ENCODE data around the gene SLC9C2.

The SLC9C2 gene

DNA sequence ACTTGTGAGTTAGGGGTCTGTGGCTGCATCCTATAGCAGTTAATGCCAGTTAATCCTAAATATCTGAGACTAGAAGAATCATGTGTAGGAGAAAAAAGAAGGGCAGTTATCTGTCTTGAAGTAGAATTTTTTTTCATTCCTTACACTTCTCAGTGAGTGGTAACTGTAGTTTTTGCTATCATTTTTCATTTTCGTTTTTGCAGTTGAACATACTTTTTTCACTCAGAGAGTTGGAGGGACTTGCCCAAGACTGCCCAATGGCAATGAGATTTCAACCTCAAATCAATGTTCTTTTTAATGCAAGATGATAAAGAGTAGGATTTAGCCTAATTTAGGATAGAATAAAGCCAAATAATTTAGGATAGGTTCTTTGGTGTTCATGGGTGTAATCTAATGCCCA is 120.2 kb downstream of the SLC9C2 start:
- H3K4me3 ChIP-seq (ENCODE audit: low read depth, low read length), result no peak overlapping the region
- DNase-seq (ENCODE audit: low read depth, low spot score), result no peak
- ChIA-PET CTCF (no interaction called here), POLR2A (no interaction called here)
- no peak for TF ChIP-seq CTCF (IDR thresholded peaks at IDR 0.05; ENCODE audit: insufficient read depth, low read length, missing control alignments)

DNA sequence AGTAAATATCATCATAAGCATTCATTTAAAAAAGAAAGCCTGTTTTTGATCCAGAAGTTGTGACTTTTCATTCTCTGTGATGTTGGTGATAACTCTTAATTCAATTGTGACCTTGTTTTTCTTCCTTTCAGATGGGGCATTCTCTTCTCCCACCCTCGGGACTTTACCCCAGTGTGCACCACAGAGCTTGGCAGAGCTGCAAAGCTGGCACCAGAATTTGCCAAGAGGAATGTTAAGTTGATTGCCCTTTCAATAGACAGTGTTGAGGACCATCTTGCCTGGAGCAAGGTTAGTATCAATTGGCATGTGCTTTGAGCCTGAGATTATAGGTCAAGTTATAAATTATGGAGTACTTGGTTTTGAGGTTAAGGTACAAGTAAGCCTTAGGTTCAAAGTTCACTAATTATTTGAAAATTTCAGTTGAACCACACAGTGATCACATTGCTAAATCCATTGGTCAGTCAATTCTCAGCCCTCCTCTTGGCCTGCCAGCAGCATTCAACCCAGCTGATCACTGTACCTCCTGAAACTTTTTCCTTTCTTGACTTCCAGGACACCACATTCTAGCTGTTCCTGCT is 121.6 kb downstream of the SLC9C2 start:
- H3K4me3 ChIP-seq (ENCODE audit: low read depth, low read length), result no peak overlapping the region
- CTCF ChIA-PET, result interaction anchor here (4.8 kb wide), 1 partner anchor 51 kb away, joined by 30 read pairs; no protein-coding TSS in a partner anchor
- no peak for DNase-seq (ENCODE audit: low read depth, low spot score)
- no peak for TF ChIP-seq CTCF (IDR thresholded peaks at IDR 0.05; ENCODE audit: insufficient read depth, low read length, missing control alignments)
- POLR2A ChIA-PET, result no interaction called here

GRCh38 chr1:173479649-173480048 is 123.2 kb downstream of the SLC9C2 start:
- DNase-seq (ENCODE audit: low read depth, low spot score), result no peak
- ChIA-PET POLR2A (no interaction called here), CTCF (interaction anchor here (4.8 kb wide), 1 partner anchor 49 kb away, joined by 30 read pairs; no protein-coding TSS in a partner anchor)
- TF ChIP-seq CTCF (IDR thresholded peaks at IDR 0.05; ENCODE audit: insufficient read depth, low read length, missing control alignments), result no peak
- peak overlapping the region; percentile 24 for H3K4me3 ChIP-seq (ENCODE audit: low read depth, low read length)

- POLR2A ChIA-PET, result interaction anchor here (0.5 to 1.2 kb wide), 6 partner anchors 48 to 733 kb away, joined by 3 to 5 read pairs (median 3); partner anchors contain the start of genes GAS5, KLHL20 and ZBTB37
- DNase-seq (ENCODE audit: low read depth, low spot score), result peak; percentile 17
- CTCF ChIA-PET, result interaction anchor here (0.7 to 4.8 kb wide), 5 partner anchors 26 to 734 kb away, joined by 3 to 30 read pairs (median 4); no protein-coding TSS in a partner anchor
- H3K4me3 ChIP-seq (ENCODE audit: low read depth, low read length), result peak overlapping the region; percentile 90
- TF ChIP-seq CTCF (IDR thresholded peaks at IDR 0.05; ENCODE audit: insufficient read depth, low read length, missing control alignments), result no peak
Observed at GRCh38 chr1:173478094-173478674, 124.7 kb downstream of the SLC9C2 start.

GRCh38 chr1:173477286-173478093 is 125.4 kb downstream of the SLC9C2 start, which contains the start of gene PRDX6:
Gene PRDX6 (plus strand): TSS chr1:173477335. CDS start chr1:173477398, 63 bp downstream.
- DNase-seq (ENCODE audit: low read depth, low spot score), result peak; percentile 24
- ChIA-PET POLR2A (interaction anchor here (0.5 to 1.2 kb wide), 7 partner anchors 47 to 733 kb away, joined by 3 to 5 read pairs (median 3); partner anchors contain the start of genes GAS5, KLHL20 and ZBTB37), CTCF (interaction anchor here (0.7 to 4.8 kb wide), 9 partner anchors 8 to 735 kb away, joined by 3 to 32 read pairs (median 4); no protein-coding TSS in a partner anchor)
- no peak for TF ChIP-seq CTCF (IDR thresholded peaks at IDR 0.05; ENCODE audit: insufficient read depth, low read length, missing control alignments)
- H3K4me3 ChIP-seq (ENCODE audit: low read depth, low read length), result peak within 1 kb of the TSS; percentile 90
